NCI-H510A treated with DMSO at 0.1 percent for 48 hours (cell line): ENCODE results near the gene IFI27.

Experiments used
- DNase-seq: peaks from one replicate; lab custom pipeline; 2025; lab: John Stamatoyannopoulos, UW

The IFI27 gene

DNA sequence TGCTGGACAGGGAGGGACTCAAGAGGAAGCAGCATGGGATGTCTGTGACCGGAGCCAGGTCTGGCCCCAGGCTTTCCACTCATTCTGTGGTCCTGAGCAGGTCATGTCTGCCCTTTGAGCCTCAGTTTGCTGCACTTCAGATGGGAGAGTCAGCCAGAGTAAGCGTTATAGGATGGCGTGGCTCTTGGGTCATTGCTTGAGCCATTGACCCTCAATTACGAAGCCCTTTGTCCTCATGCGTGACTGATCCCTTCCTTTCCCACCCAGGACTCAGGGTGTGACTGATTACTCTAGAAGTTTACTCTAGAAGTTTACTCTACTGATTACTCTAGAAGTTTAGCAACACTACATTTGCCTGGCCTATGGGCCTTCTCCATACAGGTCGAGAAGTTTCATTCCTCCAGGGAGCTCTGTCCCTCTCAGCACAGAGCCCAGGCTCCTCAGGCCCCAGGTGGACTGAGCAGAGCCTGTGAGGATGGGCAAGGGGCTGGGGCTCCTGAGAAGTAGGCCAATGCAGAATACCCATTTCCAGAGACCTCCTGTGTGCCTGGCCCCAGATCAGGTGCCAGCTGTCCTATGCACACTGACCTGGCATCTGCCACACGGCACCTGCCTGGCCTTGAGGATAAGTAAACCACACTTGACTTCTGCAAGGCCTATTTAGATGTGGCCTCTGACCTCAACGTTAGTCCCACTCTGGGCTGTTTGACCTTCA lies 7.6 kb upstream of the IFI27 start:
- no peak for DNase-seq

DNA sequence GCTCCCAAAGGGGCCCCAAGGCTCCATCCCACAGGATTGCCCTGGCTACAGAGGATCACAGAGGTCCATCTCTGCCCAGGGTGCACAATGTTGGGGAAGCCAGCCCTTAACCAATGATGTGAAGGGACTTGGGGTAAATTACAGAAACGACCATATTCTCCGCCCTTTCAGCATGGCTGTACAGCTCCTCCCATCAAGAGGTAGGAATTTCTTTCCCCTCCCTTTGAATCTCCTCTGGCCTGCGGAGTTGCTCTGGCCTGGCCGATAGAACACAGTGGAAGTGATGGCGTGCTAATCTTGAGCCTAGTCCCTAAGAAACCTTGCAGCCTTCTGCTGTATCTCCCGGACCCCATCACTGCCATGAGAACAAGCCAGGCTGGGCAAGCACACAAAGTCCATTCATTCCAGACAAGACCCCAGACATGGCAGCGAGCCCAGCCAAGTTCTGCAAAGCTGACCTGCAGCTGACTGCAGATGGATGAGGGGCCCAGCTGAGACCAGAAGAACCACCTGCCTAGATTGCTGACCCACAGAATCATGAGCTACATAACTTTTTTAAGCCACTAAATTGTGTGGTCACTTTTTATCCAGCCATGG lies 6.9 kb upstream of the IFI27 start:
- no peak for DNase-seq

DNA sequence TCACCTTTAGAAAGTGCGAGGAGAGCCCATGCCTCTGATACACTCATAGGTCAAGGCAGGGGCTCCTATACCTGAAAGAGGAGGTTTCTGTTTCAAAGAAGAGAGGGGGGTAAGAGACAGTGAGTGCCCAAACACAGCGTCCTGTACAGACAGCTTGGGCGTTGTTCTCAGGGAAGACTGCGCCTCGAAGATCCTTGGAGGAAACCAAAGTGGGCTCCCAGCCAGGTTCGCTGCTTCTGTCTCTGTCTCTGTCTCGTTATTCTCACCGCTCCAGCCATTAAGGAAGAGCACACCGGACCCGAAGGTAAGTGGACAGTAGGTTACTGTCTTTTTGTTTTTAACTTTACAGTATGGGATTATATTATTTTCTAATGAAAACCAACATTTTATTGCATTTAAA lies 5.8 kb upstream of the IFI27 start:
- DNase-seq = no peak

DNA sequence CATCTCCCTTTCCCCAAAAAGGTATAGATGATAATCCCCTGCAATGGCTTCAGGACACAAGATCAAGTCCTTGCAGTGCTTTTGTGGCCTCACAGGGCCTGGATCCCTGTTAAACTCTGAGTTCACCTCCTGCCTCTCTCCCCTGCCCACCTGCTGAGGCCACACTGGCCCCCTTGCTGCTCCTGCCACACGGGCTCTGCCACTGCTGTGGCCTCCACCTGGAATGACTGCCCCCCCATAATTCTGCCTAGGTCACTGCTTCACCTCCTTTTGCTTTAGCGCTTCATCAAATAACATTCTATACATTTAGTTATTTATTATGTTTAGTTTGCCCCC lies 653 bp upstream of the IFI27 start:
- DNase-seq = no peak

DNA sequence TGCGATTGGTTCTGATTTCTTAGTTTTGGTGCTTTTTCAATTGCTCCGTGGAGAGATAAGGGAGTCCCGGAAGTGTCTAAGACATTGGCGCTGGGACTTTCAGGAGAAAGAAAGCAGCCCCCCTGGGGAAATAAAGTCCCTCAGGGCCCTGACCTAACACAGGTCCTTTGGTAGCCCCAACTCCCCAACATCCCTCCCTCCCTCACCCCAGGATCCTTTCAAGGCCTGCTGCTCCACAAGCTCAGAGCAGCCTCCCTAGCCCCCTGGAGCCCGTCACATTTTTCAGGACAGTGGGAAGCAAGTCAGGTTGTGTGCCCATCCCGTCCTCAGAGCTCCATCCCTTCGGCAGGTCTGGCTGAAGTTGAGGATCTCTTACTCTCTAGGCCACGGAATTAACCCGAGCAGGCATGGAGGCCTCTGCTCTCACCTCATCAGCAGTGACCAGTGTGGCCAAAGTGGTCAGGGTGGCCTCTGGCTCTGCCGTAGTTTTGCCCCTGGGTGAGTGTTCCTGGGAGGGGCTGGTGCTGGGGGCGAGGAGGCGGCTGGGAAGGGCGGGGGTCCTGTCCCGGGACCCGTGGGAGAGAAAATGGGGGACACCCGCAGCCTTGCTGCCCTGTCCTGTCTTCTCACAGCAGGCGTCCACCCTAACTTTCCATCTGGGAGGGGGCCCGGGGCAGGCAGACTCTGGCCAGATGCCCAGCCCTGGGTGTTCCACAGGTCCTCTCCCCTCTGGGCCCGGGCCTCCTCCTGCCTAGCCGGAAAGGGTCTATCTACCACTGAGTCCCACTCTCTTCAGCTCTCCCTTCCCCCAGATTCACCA lies 950 bp downstream of the IFI27 start:
- DNase-seq = no peak

DNA sequence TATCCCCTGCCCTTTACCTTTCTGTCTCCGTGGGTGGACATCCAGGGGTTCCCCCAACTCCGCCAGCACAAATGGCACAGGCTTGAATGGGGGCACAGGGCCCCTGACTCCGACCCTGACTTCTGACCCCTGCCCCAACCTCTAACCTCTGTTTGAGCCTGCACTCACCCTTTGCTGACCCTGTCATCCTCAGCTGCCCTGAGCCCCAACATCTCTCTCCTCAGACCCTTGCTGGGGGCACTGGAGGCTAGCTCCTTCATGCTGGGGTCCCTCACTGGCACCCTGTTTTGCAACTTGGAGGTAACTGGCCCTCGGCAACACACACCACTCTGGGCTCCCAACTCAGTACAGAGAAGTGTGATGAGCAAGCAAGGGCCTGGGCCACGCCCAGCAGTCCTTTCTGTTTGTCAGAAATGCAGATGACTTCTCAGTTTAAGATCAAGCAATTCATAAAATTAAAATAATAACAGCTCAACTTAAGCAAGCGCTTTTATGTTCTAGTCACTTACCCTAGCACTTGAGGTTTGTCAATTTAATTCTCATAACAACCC lies 2.1 kb downstream of the IFI27 start:
- no peak for DNase-seq

DNA sequence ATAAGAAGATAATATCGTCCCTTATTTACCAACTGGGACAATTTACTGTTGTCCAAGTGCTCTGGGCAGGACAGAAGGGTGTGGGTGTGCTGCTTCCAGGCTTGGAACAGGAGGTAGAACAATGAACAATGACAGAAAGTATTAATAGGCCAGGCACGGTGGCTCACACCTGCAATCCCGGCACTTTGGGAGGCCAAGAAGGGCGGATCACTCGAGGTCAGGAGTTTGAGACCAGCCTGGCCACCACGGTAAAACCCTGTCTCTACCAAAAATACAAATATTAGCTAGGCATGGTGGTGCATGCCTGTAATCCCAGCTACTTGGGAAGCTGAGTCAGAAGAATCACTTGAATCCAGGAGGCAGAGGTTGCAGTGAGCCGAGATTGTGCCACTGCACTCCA lies 2.5 kb downstream of the IFI27 start:
- DNase-seq = no peak

DNA sequence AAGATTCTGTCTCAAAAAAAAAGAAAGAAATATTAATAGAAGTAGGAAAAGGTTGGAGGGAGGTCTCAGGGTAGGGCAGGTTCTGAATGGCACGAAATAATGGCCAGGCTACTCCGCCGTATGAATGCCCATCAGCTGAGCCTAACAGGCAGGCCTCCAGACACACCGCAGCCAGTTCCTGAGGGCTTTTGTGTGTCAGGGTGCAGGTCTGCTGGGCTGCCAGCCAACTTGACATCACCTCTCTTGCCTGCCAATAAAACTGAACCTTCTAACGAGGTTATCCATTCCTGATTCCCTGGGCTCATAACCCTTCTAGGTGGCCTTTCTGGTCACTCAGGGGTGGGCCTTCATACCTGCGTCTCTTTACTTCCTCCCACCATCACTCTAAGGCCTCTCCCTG lies 3.0 kb downstream of the IFI27 start:
- no peak for DNase-seq

DNA sequence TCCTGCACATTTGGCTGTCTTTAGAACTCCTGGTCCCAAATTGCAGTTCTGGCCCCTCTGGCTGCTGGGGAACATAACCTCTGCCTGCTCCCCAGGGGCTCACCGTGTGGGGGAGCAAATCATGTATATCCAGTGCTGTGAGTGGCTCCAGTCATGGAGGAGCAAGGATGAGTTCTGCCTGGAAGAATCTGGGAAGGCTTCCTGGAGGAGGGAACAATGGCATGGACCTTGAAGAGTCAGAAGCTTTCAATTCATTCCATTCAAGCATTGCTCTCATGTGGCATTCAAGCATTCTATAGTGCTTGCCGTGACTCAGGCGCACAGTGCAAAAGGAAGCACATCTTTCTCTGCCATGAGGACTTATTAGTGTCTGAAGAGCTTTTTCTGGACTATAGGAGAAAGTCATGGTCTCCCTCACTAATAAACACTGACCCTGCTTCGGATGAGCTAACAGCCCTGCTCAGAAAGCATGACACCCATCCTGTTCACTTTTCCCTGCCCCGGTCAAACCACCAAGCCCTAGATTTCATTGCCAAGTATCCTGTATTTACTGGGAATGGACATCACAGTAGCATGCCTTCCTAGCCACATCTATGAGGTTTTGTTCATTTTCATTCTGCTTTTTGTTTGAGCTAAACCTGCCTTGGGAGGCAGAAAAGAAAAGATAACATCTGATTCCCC lies 3.5 kb downstream of the IFI27 start:
- no peak for DNase-seq

DNA sequence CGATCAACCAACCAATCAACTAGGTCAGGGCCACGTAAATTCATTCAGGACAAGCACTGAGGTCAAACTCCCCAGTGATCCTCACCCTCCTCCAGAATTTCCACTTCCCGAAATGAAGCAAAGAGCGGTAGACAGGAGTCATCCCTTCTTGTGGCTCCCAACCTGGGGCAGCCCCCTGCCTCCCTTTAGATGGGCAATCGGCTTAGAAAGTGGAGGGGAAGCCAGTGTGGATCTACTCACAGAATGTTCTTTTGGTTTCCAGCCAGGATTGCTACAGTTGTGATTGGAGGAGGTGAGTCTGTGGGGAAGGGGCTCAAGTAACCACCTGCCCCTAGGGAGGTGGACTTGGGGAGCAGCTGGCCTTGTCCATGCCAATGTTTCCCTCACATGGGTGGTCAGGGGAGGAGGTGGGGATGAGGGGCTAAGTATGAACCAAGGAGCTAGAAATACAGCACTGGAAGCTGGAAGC lies 4.1 kb downstream of the IFI27 start:
- DNase-seq = no peak

DNA sequence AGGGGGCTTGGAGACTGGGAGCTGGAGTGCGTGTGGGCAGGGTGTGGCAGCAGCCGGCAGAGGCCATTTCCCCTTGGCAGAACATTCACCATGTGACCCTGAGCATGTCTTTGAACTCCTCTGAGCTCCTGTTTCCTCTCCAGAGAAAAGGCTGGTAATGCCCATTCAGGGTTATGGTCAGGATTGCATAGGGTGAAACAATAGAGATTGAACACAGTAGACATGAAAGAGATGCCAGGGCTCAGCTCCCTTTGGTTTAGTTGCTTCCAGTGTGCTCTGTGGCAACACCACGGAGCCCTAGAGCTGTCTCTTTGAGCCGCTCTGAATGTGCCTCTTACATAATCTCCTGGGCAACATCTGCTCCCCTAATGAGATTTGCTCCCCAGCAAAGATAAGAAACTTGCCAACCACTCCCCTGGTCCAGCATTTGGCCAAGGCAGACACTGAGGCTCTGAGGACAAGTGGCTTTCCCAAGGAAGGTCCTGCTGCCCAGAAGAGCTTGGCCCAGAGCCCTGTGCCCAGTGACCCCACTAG lies 4.6 kb downstream of the IFI27 start:
- DNase-seq = no peak

DNA sequence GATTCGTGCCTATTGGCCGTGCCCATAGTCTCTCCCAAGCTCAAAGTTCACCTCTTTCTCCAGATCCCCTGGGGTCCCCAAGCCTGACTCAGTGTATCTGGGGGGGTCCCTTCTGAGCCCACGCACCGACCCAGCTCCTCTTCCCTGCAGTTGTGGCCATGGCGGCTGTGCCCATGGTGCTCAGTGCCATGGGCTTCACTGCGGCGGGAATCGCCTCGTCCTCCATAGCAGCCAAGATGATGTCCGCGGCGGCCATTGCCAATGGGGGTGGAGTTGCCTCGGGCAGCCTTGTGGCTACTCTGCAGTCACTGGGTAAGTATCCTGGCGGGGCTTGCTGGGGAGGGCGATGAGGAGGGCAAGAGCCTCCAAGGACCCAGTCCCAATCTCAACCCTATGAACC lies 5.1 kb downstream of the IFI27 start:
- no peak for DNase-seq

DNA sequence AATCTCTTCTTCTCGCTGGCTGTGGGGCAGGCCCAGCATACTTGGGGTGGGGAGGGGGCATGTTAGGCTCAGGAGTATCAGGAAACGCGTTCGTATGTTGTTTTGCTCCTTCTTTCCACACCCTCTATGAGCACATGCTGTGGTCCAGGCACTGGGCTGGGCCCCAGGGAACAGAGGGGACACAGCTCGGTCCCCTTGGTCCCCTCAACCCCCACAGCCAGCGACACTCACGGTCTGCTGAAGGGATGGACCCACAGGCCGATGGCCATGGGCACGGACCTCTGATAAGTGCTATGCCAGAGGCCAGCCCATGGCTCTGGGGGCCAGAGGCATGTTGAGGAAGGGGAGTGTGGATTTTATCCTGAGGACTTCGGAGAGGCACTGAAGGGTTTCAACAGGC lies 6.2 kb downstream of the IFI27 start:
- no peak for DNase-seq

DNA sequence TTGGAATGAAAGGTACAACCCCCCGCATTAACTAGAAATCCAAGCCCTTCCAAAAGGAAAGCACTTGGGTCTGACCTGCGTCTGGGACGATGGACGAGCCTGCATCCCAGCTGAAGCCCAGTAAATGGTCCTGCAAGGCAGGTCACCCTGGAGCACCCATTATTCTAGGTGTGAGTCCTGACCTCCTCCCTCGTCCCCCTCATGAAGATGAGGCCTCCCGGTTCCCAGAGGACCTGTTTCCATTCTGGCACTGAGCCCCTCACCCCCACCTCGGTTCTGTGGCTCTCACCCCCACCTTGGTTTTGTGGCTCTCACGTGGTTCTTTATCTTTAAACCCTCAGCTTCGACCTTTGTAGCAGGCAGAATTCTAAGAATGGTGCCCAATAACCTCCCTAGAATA lies 7.3 kb downstream of the IFI27 start:
- DNase-seq = no peak

DNA sequence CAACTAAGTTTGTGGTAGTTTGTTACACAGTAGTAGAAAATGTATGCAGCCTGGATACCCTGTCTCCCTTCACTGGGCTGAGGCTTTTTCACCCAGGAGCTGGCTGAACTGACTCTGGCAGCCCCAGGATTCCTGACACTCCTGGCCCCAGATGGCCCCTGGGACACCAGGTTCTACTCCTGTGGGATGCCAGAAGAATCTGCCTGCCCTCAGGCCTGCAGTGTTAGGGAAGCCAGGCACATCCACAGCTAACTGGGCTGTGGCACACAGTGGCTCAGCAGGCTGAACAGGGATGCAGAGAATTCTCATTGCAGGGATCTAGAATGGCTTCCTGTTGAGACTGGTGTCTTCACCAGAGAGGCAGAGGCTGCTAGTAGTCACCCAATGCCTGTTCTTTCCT lies 8.5 kb downstream of the IFI27 start:
- no peak for DNase-seq

DNA sequence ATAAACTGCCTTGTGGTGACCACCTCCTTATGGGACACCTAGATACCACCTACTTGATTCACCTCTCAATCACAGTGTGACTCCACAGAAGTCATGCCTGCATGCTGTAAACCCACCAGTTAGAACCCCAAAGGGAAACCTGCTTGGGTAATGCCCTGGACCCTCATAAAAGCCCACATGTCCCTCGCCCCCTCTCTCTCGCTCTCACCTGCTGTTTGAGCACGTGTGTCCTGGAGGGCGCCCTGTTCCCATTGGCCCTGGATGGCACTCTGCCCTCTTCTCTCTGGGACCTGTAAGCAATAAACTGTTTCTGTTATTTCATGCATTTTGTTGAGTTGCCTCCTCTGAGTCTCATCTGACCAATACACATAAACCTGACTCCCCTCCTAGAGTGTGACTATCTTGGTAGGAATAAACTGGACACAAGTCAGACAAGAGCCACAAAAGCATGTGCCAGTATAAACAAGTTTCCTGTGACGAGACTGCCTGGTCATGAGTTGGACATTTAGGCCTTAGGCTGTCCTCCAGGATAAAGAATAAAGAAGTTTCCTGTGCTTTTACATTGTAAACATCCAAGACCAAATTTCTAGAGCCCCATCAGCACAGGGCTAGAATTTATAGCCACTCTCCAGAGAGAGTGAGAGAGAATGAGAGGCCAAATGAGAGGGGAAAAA lies 10.3 kb downstream of the IFI27 start:
- DNase-seq = no peak

DNA sequence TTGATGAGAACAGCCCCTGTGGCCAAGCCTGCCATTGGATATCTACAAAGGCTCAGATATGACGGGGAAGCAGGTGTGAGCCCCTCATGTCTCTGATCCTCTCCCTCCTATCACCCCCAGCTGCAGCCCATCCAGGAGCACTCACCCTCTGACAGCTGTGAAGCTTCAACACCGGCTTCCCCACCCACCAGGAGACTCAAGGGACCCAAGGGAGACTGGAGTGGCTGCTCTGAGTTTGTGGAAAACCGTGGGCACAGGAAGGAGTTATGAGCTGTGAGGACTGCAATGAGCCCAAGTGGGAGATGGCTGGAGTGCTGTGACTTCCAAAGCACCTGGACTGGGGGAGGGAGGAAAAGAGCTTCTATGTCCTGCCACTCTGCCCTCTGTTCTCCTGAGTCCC lies 10.9 kb downstream of the IFI27 start:
- DNase-seq = no peak

DNA sequence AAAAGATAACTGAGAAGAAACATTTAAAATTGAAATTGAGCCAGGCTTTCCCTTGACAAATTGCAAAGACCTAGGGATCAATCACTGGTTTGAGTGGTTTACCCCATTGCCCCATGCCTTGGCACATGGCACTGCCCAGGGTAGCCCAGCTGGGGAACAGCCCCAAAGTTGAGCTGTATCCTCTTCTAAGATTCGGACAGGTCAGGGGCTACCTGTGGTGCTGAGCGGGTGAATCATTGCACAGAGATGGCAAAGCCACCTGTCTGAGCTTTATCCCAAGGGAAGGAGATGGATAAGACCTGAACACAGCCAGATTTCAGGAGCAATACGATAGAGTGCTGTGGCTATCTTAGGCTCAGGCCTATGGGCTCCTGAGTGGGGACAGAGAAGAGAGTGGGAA lies 11.9 kb downstream of the IFI27 start:
- DNase-seq = no peak

DNA sequence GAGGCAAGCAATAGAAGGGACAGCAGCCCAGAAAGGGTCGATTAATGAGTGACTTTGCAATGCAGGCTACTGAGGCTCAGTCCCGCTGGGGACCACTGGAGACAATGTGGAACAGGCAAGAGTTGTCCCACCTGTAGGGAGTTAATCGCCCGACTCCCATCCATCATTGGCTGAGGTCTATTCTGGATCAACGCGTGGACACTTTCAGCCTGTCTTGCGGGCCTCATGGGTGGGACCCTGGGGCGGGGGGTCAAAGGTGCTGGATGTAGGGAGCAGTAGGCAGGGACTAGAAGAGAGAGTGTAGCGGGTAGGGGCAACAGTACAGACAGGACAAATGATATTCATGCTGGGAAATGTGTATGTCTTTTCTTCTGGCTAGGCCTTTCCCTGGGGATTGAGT lies 12.8 kb downstream of the IFI27 start:
- no peak for DNase-seq

DNA sequence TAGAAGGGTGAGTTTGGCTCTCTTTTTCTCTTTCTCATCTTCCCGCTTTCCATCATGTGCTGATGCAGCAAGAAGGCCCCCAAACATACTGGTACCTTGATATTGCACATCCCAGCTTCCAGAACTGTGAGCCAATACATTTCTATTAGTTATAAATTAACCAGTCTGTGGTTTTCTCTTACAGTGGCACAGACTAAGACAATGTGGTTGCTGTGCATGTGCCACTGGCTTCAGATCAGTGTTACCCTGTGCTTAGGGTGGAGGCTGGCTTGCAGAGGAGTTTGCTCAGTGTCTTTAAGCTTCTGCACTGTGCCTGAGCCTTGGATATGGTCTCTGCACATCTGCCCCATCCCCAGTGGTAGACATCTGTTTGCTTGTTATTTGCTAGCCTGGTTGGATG lies 13.3 kb downstream of the IFI27 start:
- DNase-seq = no peak

DNA sequence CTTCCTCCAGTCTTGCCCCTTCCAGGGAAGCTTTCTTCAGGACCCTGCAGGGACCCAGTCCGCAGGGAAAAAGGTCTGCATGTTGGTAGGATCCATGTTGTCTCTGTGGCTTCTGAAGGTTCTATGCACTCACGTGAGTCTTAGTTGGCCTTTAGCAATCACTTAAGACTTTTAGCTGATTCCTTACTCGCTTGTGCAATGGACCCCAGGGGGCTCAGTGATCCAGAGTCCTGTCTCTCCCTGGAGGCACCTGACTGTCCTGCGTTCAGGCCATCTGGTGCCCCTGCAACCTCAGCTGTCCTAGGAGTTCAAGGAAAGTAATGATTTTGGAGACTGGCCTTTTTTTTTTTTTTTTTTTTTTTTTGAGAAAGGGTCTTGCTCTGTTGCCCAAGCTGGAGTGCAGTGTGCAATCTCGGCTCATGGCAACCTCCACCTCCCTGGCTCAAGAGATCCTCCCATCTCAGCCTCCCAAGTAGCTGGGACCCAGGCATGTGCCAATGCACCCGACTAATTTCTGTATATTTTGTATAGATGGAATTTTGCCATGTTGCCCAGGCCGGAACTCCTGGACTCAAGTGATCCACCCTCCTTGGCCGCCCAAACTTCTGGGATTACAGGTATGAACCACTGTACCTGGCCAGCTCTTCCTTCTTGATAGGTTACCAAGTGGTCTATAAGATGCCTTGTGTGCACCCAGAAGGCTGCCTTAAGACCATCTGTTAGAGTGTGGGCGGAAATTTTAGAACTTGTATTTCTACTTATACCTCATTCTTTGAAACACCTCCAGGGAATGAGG lies 14.2 kb downstream of the IFI27 start:
- no peak for DNase-seq
